ENCODE measurements around the gene LRRC8D. TPM values are rescaled to one million over a fixed set of nuclear protein-coding genes. Genes with fewer than 3 reads are reported as not detected.

The LRRC8D gene
- total and polyA plus RNA-seq, 9 of the 15 experiments (the other 6 are each of a cell fraction or from before 2014, with no cell fraction given) = 3.4 to 53.9 (median 15.9) TPM

- H3K4me1 ChIP-seq (replicated peaks in 1 of 2; ENCODE audit: control insufficient read depth in 2 of 2, insufficient read depth in 2 of 2, low read length in 2 of 2) = peaks cover 9 to 58% of the 10 kb centered on the region in 2 experiments; a peak in 4 of 5 replicates
- intact Hi-C loops (cut with micrococcal nuclease) = loop anchor here (2.0 to 5.0 kb wide), 2 partner anchors 68 to 79 kb away; no protein-coding TSS in a partner anchor
- H3K9me3 ChIP-seq (replicated peaks; ENCODE audit: control insufficient read depth, insufficient read depth, low read depth, low read length) = no peaks in the 10 kb centered on the region
- H3K4me3 ChIP-seq = no peak overlapping the region
- H3K36me3 ChIP-seq (ENCODE audit: control insufficient read depth, insufficient read depth, low read length) = peaks cover 21% of the 10 kb centered on the region
- H3K27me3 ChIP-seq (ENCODE audit: control insufficient read depth in 2 of 2, insufficient read depth in 2 of 2, low read length in 2 of 2) = no peaks in the 10 kb centered on the region
- peak overlapping the region; percentile 2; the same call in 1 of the 3 replicates for H3K27ac ChIP-seq (ENCODE audit: extremely low read depth, low read depth, low read length)
- DNase-seq (ENCODE audit: extremely low read depth in 1 of 4, low spot score in 3 of 4) (no peak), ATAC-seq (peak; percentile 31; the same call in 2 of the 3 replicates), FAIRE-seq (no peak)
- ChIA-PET CTCF (ENCODE audit: low intra/inter-chr PET ratio) (no interaction called here), POLR2A (interaction anchor here (0.5 to 1.6 kb wide), 6 partner anchors 8 to 49 kb away, joined by 3 to 5 read pairs (median 4); no protein-coding TSS in a partner anchor)
- H3K79me2 ChIP-seq (ENCODE audit: control insufficient read depth, insufficient read depth, low read length) = peaks cover 69% of the 10 kb centered on the region
- H3K9me1 ChIP-seq (ENCODE audit: control insufficient read depth, insufficient read depth, low read length) = no peaks in the 10 kb centered on the region
- in situ Hi-C loops (cut with MboI) = no loop called here
- no peak overlapping the region for H3K9ac ChIP-seq (ENCODE audit: insufficient read depth in 1 of 2, low read depth in 2 of 2, low read length in 2 of 2)
- no peak overlapping the region for H2AFZ ChIP-seq (ENCODE audit: low read depth, low read length)
- no TSS peak for BruUV-seq (replicated peaks)
- H4K20me1 ChIP-seq (replicated peaks; ENCODE audit: control insufficient read depth, insufficient read depth, low read length) = no peaks in the 10 kb centered on the region
- no peak overlapping the region for H3K4me2 ChIP-seq (ENCODE audit: insufficient read depth, low read length)
- TF ChIP-seq E2F6 (IDR thresholded peaks at IDR 0.05; ENCODE audit: borderline replicate concordance in 1 of 2, extremely low read depth in 1 of 2, insufficient read depth in 1 of 2, insufficient read length in 1 of 2, low read depth in 1 of 2, low read length in 1 of 2, poor library complexity in 1 of 2, severe bottlenecking in 1 of 2) = no peak
- peak; percentile 55 to 56 for TF ChIP-seq RAD21 (CRISPR knock-in tag; conservative IDR thresholded peaks at IDR 0.05 in 1 of 2, IDR thresholded peaks at IDR 0.05 in 1 of 2)
- TF ChIP-seq POLR2H (tag; IDR thresholded peaks at IDR 0.05; ENCODE audit: low read depth) = 0 out of 2 replicates have a peak, but pooled peaks have one; percentile 17
- TF ChIP-seq ZBED1 (IDR thresholded peaks at IDR 0.05) = no peak
- no peak for TF ChIP-seq PHB (CRISPR knock-in tag; IDR thresholded peaks at IDR 0.05)
- no peak for TF ChIP-seq NFE2L1 (tag; IDR thresholded peaks at IDR 0.05; ENCODE audit: borderline replicate concordance, low read depth)
- TF ChIP-seq ZFPM2 (CRISPR knock-in tag; IDR thresholded peaks at IDR 0.05) = no peak
- TF ChIP-seq ZNF253 (CRISPR knock-in tag; conservative IDR thresholded peaks at IDR 0.05) = no peak
- no peak for TF ChIP-seq SOX6 (IDR thresholded peaks at IDR 0.05)
- TF ChIP-seq ZNF239 (CRISPR knock-in tag; IDR thresholded peaks at IDR 0.05) = no peak
- no peak for TF ChIP-seq TCF3 (CRISPR knock-in tag; IDR thresholded peaks at IDR 0.05)
- no peak for TF ChIP-seq U2AF2 (optimal IDR thresholded peaks at IDR 0.05; ENCODE audit: low read depth, low read length)
- no peak for TF ChIP-seq HDAC1 (IDR thresholded peaks at IDR 0.05)
- no peak for TF ChIP-seq CBX5 (IDR thresholded peaks at IDR 0.05; ENCODE audit: borderline replicate concordance, low read depth)
- TF ChIP-seq USF1 (CRISPR knock-in tag; IDR thresholded peaks at IDR 0.05) = no peak
- TF ChIP-seq HNRNPK (IDR thresholded peaks at IDR 0.05; ENCODE audit: low read depth, low read length, poor library complexity, severe bottlenecking) = no peak
- peak in 1 of 3 experiments; percentile 39; a peak in 1 of 6 replicates for TF ChIP-seq CTCF (IDR thresholded peaks at IDR 0.05 in 2 of 3, conservative IDR thresholded peaks at IDR 0.05 in 1 of 3; ENCODE audit: insufficient read depth in 2 of 3, low read depth in 1 of 3, low read length in 3 of 3)
- TF ChIP-seq ELK3 (CRISPR knock-in tag; IDR thresholded peaks at IDR 0.05) = no peak
- TF ChIP-seq FOXK2 (conservative IDR thresholded peaks at IDR 0.05 in 1 of 2, IDR thresholded peaks at IDR 0.05 in 1 of 2; ENCODE audit: low read depth in 2 of 2) = 0 out of 4 replicates have a peak, but pooled peaks of 1 of the 2 experiments have one; percentile 27
These were observed 52.5 kb downstream of the LRRC8D start for GRCh38 chr1:89873288-89873687.
